A549 (cell line): ENCODE results near the gene DDR2. TPM values are rescaled to one million over a fixed set of nuclear protein-coding genes. Genes with fewer than 3 reads are reported as not detected.

Experiments
- ATAC-seq, 2 experiments: fragments of 200-7000 bp in 1 of 2; fragments of >200 bp in 1 of 2; cut with Nextera tagmentation in 1 of 2; cut with Tn5 transposase in 1 of 2; 3 replicates each; pipeline versions ENCODE4 v1.8.0 to v1.9.1; 2018 to 2020; ENCODE audit warnings: mild to moderate bottlenecking in 1 of 2, moderate library complexity in 1 of 2
- CTCF ChIA-PET: fragments of 300-600 bp; sonication (Branson Sonifier 250); formaldehyde crosslinking; extraction: SDS; loops from one replicate; lab custom pipeline; 2021; ENCODE audit warnings: antibody characterized with exemption, inconsistent platforms; lab: Yijun Ruan, JAX
- POLR2A ChIA-PET: fragments of 350-600 bp; formaldehyde crosslinking; extraction: SDS; loops from one replicate; lab custom pipeline; 2021; ENCODE audit warnings: antibody characterized with exemption, inconsistent platforms; lab: Yijun Ruan, JAX
- DNase-seq, 2 experiments: peaks; one replicate each; pipeline versions ENCODE4 v3.0.0 to v3.0.0-alpha.2; 2011 to 2016; ENCODE audit warnings: low read depth in 1 of 2, low spot score in 1 of 2
- FAIRE-seq: peaks from 2 replicates; lab custom pipeline; 2011; peaks lifted over from hg19 to GRCh38; lab: Jason Lieb, UNC
- H3K27ac ChIP-seq, 2 experiments: fragments of >200 bp; sonication (Bioruptor Twin); formaldehyde crosslinking; 3 replicates each; pipeline ENCODE4 v1.5.1; 2016 to 2017
- H3K4me1 ChIP-seq: fragments of >200 bp; sonication (Bioruptor Twin); formaldehyde crosslinking; 3 replicates; pipeline ENCODE4 v1.6.1; 2016
- H3K4me2 ChIP-seq: fragments of >200 bp; sonication (Bioruptor Twin); formaldehyde crosslinking; 3 replicates; pipeline ENCODE4 v1.6.1; 2016
- H3K4me3 ChIP-seq: fragments of >200 bp; sonication (Bioruptor Twin); formaldehyde crosslinking; 3 replicates; pipeline ENCODE4 v1.5.1; 2016
- H3K9me3 ChIP-seq: fragments of >200 bp; sonication (Bioruptor Twin); formaldehyde crosslinking; 3 replicates; pipeline ENCODE4 v1.6.1; 2016
- CEBPB ChIP-seq, 2 experiments: fragments of >200 bp in 1 of 2; sonication (Bioruptor Twin) in 1 of 2; formaldehyde crosslinking in 1 of 2; IDR thresholded peaks; 2 replicates each; pipeline ENCODE4 v1.6.1; 2012 to 2016
- EHMT2 ChIP-seq: fragments of 200-600 bp; sonication (generic); IDR thresholded peaks from 2 replicates; pipeline ENCODE4 v1.6.1; 2016; ENCODE audit warnings: antibody characterized with exemption, low read depth, mild to moderate bottlenecking, moderate library complexity
- FOXS1 ChIP-seq: fragments of 250-450 bp; sonication (Bioruptor Pico); IDR thresholded peaks from 2 replicates; pipeline ENCODE4 v1.5.0; 2020; ENCODE audit warnings: mild to moderate bottlenecking, moderate library complexity
- HDAC2 ChIP-seq: fragments of 200-600 bp; sonication (generic); IDR thresholded peaks from 2 replicates; pipeline ENCODE4 v1.6.1; 2016
- HES2 ChIP-seq: fragments of >200 bp; sonication (Bioruptor Twin); formaldehyde crosslinking; IDR thresholded peaks from 2 replicates; pipeline ENCODE4 v1.6.1; 2016
- HOXA7 ChIP-seq: fragments of 250-450 bp; sonication (Bioruptor Pico); IDR thresholded peaks from 2 replicates; pipeline ENCODE4 v1.5.0; 2020; ENCODE audit warnings: mild to moderate bottlenecking, moderate library complexity
- HOXB13 ChIP-seq: fragments of 250-450 bp; sonication (Bioruptor Pico); IDR thresholded peaks from 2 replicates; pipeline ENCODE4 v1.5.0; 2020; ENCODE audit warnings: low read depth, mild to moderate bottlenecking, moderate library complexity
- HOXB5 ChIP-seq: fragments of 250-450 bp; sonication (Bioruptor Pico); IDR thresholded peaks from 2 replicates; pipeline ENCODE4 v1.5.0; 2020; ENCODE audit warnings: mild to moderate bottlenecking, moderate library complexity
- KDM5A ChIP-seq: fragments of 200-600 bp; sonication (generic); IDR thresholded peaks from 2 replicates; pipeline ENCODE4 v1.6.1; 2016; ENCODE audit warnings: antibody characterized with exemption, mild to moderate bottlenecking
- MAX ChIP-seq: IDR thresholded peaks from 2 replicates; pipeline ENCODE4 v1.6.1; 2012
- NFE2L2 ChIP-seq: fragments of 150-350 bp; conservative IDR thresholded peaks from 2 replicates; pipeline ENCODE4 v1.6.1; 2014; ENCODE audit warnings: low read length
- PHF8 ChIP-seq: fragments of 200-600 bp; sonication (generic); IDR thresholded peaks from 2 replicates; pipeline ENCODE4 v1.6.1; 2016; ENCODE audit warnings: low read depth, mild to moderate bottlenecking, antibody characterized with exemption, moderate library complexity, borderline replicate concordance
- POLR2AphosphoS2 ChIP-seq: conservative IDR thresholded peaks from 2 replicates; pipeline ENCODE4 v1.6.1; 2012; ENCODE audit warnings: low read length, improper control_type of control experiment, inconsistent platforms
- RARB ChIP-seq: fragments of 250-450 bp; sonication (Bioruptor Pico); IDR thresholded peaks from 2 replicates; pipeline ENCODE4 v1.8.0; 2021; ENCODE audit warnings: mild to moderate bottlenecking, moderate library complexity
- REST ChIP-seq: fragments of 200-600 bp; sonication (generic); IDR thresholded peaks from 2 replicates; pipeline ENCODE4 v1.6.1; 2016; ENCODE audit warnings: antibody characterized with exemption, mild to moderate bottlenecking, moderate library complexity
- RFX5 ChIP-seq: fragments of 450-650 bp; IDR thresholded peaks from 2 replicates; pipeline ENCODE4 v1.7.1; 2014; ENCODE audit warnings: antibody characterized with exemption, mild to moderate bottlenecking, moderate library complexity
- SMC3 ChIP-seq: fragments of >200 bp; sonication (Bioruptor Twin); formaldehyde crosslinking; IDR thresholded peaks from 3 replicates; pipeline ENCODE4 v1.6.1; 2018; ENCODE audit warnings: inconsistent platforms
- ZC3H11A ChIP-seq: fragments of 450-650 bp; IDR thresholded peaks from 2 replicates; pipeline ENCODE4 v1.6.1; 2014; ENCODE audit warnings: antibody characterized with exemption, mild to moderate bottlenecking
- ZFP36 ChIP-seq: fragments of 450-650 bp; IDR thresholded peaks from 2 replicates; pipeline ENCODE4 v1.6.1; 2014; ENCODE audit warnings: borderline replicate concordance; ENCODE audit not compliant: partially characterized antibody
- WGBS: methylation state at CpG from one replicate; pipeline ENCODE4 v1.1.6; 2017; ENCODE audit errors: missing lambda C conversion rate; 5-methylcytosine and 5-hydroxymethylcytosine counted together
- polyA plus RNA-seq, 4 experiments: library from polyadenylated mRNA; depleted of rRNA in 3 of 4; stranded (reverse); fragments of >200 nt; fragmentation: RNase III in 1 of 4; extraction: RNeasy Plus Mini Kit Qiagen cat#74134 plus additional on column Dnase treatment in 1 of 4; gene quantifications; 2 replicates in 3 of 4; 3 replicates in 1 of 4; pipeline ENCODE4 v1.2.3, GENCODE V29; 2011 to 2017
- TF ChIP-seq, protein P1 (sequence below): fragments of 250-450 bp; sonication (Bioruptor Pico); IDR thresholded peaks from 2 replicates; pipeline ENCODE4 v1.5.0; 2021; ENCODE audit warnings: mild to moderate bottlenecking, moderate library complexity, borderline replicate concordance
- TF ChIP-seq, protein P2 (sequence below): IDR thresholded peaks from 2 replicates; pipeline ENCODE4 v1.6.1; 2012; ENCODE audit warnings: low read depth, borderline replicate concordance
- TF ChIP-seq, protein P3 (sequence below): fragments of 150-350 bp; IDR thresholded peaks from 2 replicates; pipeline ENCODE4 v1.6.1; 2014; ENCODE audit warnings: low read depth, mild to moderate bottlenecking, low read length

Gene DDR2
- polyA plus RNA-seq, 2 of the 4 experiments (the other 2 are of a cell fraction): 0.14 to 0.49 TPM

DNA sequence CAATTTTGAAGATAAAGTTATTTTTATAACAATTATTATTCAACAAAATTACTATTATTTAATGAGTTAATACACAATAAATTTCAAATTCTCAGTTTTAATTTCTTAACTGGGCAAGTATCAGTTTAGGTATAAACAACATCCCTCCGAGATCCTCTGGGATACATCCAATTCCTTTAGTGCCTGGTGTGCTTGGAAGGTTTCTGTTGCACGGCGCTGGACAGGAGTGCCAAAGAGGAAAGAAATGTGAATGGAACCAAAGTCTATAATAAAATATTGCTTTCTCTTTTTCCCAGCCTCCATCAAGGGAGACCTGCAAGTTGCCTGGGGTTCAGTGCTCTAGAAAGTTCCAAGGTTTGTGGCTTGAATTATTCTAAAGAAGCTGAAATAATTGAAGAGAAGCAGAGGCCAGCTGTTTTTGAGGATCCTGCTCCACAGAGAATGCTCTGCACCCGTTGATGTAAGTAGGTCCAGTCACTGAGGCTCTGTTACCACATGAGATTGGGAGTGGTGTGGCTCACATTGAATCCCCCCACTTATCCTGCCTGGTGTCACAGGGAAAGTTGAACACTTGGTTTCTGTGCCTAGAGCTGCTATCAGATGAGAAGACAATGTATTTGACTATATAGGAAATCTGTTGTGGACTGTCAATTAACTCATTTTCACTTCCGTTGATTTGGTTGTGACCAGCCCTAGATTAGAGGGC is 22.8 kb downstream of the DDR2 start:
- no peak for DNase-seq
- no peak for FAIRE-seq
- CTCF ChIA-PET: no interaction called here
- WGBS: 67% methylated on average over 5 of the region's 5 CpGs
- POLR2A ChIA-PET: no interaction called here
- H3K4me2 ChIP-seq: no peak overlapping the region
- H3K4me1 ChIP-seq: no peaks in the 10 kb centered on the region
- ATAC-seq: no peak
- TF ChIP-seq, protein P1, sequence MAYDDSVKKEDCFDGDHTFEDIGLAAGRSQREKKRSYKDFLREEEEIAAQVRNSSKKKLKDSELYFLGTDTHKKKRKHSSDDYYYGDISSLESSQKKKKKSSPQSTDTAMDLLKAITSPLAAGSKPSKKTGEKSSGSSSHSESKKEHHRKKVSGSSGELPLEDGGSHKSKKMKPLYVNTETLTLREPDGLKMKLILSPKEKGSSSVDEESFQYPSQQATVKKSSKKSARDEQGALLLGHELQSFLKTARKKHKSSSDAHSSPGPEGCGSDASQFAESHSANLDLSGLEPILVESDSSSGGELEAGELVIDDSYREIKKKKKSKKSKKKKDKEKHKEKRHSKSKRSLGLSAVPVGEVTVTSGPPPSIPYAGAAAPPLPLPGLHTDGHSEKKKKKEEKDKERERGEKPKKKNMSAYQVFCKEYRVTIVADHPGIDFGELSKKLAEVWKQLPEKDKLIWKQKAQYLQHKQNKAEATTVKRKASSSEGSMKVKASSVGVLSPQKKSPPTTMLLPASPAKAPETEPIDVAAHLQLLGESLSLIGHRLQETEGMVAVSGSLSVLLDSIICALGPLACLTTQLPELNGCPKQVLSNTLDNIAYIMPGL: no peak
- TF ChIP-seq, protein P2, sequence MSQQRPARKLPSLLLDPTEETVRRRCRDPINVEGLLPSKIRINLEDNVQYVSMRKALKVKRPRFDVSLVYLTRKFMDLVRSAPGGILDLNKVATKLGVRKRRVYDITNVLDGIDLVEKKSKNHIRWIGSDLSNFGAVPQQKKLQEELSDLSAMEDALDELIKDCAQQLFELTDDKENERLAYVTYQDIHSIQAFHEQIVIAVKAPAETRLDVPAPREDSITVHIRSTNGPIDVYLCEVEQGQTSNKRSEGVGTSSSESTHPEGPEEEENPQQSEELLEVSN: no peak
- no peak for TF ChIP-seq ZC3H11A
- TF ChIP-seq REST: no peak
- TF ChIP-seq HOXB5 (CRISPR knock-in tag): no peak
- TF ChIP-seq PHF8: no peak
- no peak overlapping the region for H3K27ac ChIP-seq
- H3K4me3 ChIP-seq: no peak overlapping the region
- no peaks in the 10 kb centered on the region for H3K9me3 ChIP-seq

DNA sequence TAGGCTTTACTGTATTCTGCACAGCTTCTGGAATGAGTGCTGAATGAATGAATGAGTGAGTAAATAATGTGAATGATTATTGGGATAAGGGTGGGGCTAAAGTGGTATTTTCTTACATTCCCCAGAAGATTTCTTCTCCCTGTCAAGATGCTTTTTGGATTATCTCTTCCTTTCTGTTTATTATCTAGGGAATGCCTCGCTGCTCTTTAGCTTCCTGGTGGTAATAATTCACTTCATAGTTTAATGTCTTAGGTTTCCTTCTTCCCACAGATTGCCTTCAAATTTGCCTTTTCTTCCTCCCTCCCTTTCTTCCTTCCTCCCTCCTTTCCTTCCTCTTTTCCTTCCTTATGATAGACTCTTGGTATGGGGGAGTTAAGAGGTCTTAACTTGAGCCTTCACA is 24.0 kb downstream of the DDR2 start:
- DNase-seq (no peak), FAIRE-seq (no peak)
- CTCF ChIA-PET: no interaction called here

GRCh38 chr1:162660574-162660973 is 28.3 kb downstream of the DDR2 start:
- Histone ChIP-seq H3K4me3 (no peak overlapping the region), H3K4me2 (no peak overlapping the region), H3K9me3 (no peaks in the 10 kb centered on the region), H3K4me1 (0 out of 3 replicates have a peak, but pooled peaks cover 4% of the 10 kb centered on the region), H3K27ac (no peak overlapping the region)
- WGBS: 56% methylated on average over 2 of the region's 2 CpGs
- POLR2A ChIA-PET: no interaction called here
- FAIRE-seq: no peak
- TF ChIP-seq MAX (no peak), SMC3 (no peak), RFX5 (no peak), RARB (CRISPR knock-in tag) (no peak), HOXA7 (CRISPR knock-in tag) (no peak), REST (no peak), FOXS1 (CRISPR knock-in tag) (no peak), HES2 (no peak)
- no peak for DNase-seq
- ATAC-seq: no peak
- CTCF ChIA-PET: no interaction called here

More for the DNA sequence above, 24.0 kb downstream of the DDR2 start:
- POLR2A ChIA-PET: no interaction called here
- WGBS: 10% methylated on average over 1 of the region's 1 CpG
- TF ChIP-seq, protein P3, sequence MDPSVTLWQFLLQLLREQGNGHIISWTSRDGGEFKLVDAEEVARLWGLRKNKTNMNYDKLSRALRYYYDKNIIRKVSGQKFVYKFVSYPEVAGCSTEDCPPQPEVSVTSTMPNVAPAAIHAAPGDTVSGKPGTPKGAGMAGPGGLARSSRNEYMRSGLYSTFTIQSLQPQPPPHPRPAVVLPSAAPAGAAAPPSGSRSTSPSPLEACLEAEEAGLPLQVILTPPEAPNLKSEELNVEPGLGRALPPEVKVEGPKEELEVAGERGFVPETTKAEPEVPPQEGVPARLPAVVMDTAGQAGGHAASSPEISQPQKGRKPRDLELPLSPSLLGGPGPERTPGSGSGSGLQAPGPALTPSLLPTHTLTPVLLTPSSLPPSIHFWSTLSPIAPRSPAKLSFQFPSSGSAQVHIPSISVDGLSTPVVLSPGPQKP: no peak
- TF ChIP-seq POLR2AphosphoS2 (no peak), HOXB13 (no peak), HDAC2 (no peak), KDM5A (no peak), EHMT2 (no peak), ZFP36 (no peak), SMC3 (no peak), NFE2L2 (no peak), CEBPB (IDR thresholded peaks at IDR 0.05) (no peak)
- ATAC-seq: no peak
- no peaks in the 10 kb centered on the region for H3K4me1 ChIP-seq
- H3K4me2 ChIP-seq: no peak overlapping the region
- no peak overlapping the region for H3K27ac ChIP-seq
- H3K9me3 ChIP-seq: no peaks in the 10 kb centered on the region
- H3K4me3 ChIP-seq: no peak overlapping the region
